OCI-LY7 (cell line): ENCODE data around the gene ZDHHC5. TPM values are rescaled to one million over a fixed set of nuclear protein-coding genes. Genes with fewer than 3 reads are reported as not detected.

Experiments used
- BruUV-seq: library from RNA; stranded (reverse); fragments of 400-500 nt; replicated peaks from 2 replicates; lab custom pipeline; 2021; lab: Mats Ljungman, UMichigan
- CTCF ChIA-PET: fragments of 300-600 bp; sonication (Branson Sonifier 250); formaldehyde crosslinking; loops from one replicate; lab custom pipeline; 2022; ENCODE audit warnings: antibody characterized with exemption; ENCODE audit not compliant: unreplicated experiment; lab: Charles Lee
- POLR2A ChIA-PET: fragments of 300-600 bp; sonication (Branson Sonifier 250); formaldehyde crosslinking; loops from one replicate; lab custom pipeline; 2022; ENCODE audit warnings: antibody characterized with exemption; lab: Charles Lee
- DNase-seq: peaks from one replicate; pipeline ENCODE4 v3.0.0-alpha.2; 2015; ENCODE audit warnings: low spot score
- H2AFZ ChIP-seq: fragments of 200-600 bp; sonication (generic), shearing (Covaris generic); 2 replicates; pipeline ENCODE4 v1.6.1; 2014; ENCODE audit warnings: mild to moderate bottlenecking, antibody characterized with exemption, low read length, moderate library complexity
- H3K27ac ChIP-seq: fragments of 200-600 bp; sonication (generic); 2 replicates; pipeline ENCODE4 v1.5.1; 2014; ENCODE audit warnings: mixed run types, low read depth, mild to moderate bottlenecking, moderate library complexity, low read length, inconsistent platforms; ENCODE audit not compliant: poor library complexity, severe bottlenecking
- H3K36me3 ChIP-seq: fragments of 200-600 bp; sonication (generic); 2 replicates; pipeline ENCODE4 v1.6.1; 2014; ENCODE audit warnings: mild to moderate bottlenecking, antibody characterized with exemption, low read length, moderate library complexity, mixed read lengths; ENCODE audit not compliant: insufficient read depth
- H3K4me1 ChIP-seq: fragments of 200-600 bp; sonication (generic); 2 replicates; pipeline ENCODE4 v1.5.1; 2014; ENCODE audit warnings: mild to moderate bottlenecking, low read length; ENCODE audit not compliant: insufficient read depth, poor library complexity, severe bottlenecking
- H3K4me2 ChIP-seq: fragments of 200-600 bp; sonication (generic); 2 replicates; pipeline ENCODE4 v1.6.1; 2014; ENCODE audit warnings: mild to moderate bottlenecking, low read length
- H3K4me3 ChIP-seq: fragments of 200-600 bp; sonication (generic); 2 replicates; pipeline ENCODE4 v1.5.1; 2014; ENCODE audit warnings: mild to moderate bottlenecking, low read depth, low read length; ENCODE audit not compliant: poor library complexity, severe bottlenecking
- H3K79me2 ChIP-seq: fragments of 200-600 bp; sonication (generic); 2 replicates; pipeline ENCODE4 v1.6.1; 2016; ENCODE audit warnings: low read depth, mild to moderate bottlenecking, low read length, moderate library complexity, mixed read lengths; ENCODE audit not compliant: insufficient read depth
- H3K9me2 ChIP-seq: fragments of 200-600 bp; sonication (generic); 2 replicates; pipeline ENCODE4 v1.6.1; 2016; ENCODE audit warnings: mild to moderate bottlenecking, low read length, mixed read lengths; ENCODE audit not compliant: insufficient read depth
- H3K9me3 ChIP-seq: fragments of 200-600 bp; sonication (generic); 2 replicates; pipeline ENCODE4 v1.6.1; 2014; ENCODE audit warnings: mild to moderate bottlenecking, mixed run types, low read length, mixed read lengths
- H4K20me1 ChIP-seq: fragments of 200-600 bp; sonication (generic); 2 replicates; pipeline ENCODE4 v1.6.1; 2014; ENCODE audit warnings: mild to moderate bottlenecking, antibody characterized with exemption, low read length, moderate library complexity, mixed read lengths; ENCODE audit not compliant: insufficient read depth
- EZH2phosphoT487 ChIP-seq: fragments of 200-600 bp; sonication (generic); IDR thresholded peaks from 2 replicates; pipeline ENCODE4 v1.6.1; 2018; ENCODE audit warnings: low read depth, borderline replicate concordance, mild to moderate bottlenecking, mixed run types, antibody characterized with exemption, low read length, moderate library complexity, mixed read lengths
- intact Hi-C: fragments of 100-400 bp; cut with micrococcal nuclease; formaldehyde crosslinking; loops from one replicate; pipeline ENCODE4 v1.10.0; 2022; ENCODE audit not compliant: unreplicated experiment
- total RNA-seq, 2 experiments: library from RNA; depleted of rRNA in 1 of 2; stranded (reverse); fragments of >200 nt in 1 of 2; shearing (Covaris generic) in 1 of 2; gene quantifications; 2 replicates each; pipeline ENCODE4 v1.2.3, GENCODE V29; 2014 to 2022
- TF ChIP-seq, protein P1 (sequence below): fragments of 200-600 bp; sonication (generic); conservative IDR thresholded peaks from 2 replicates; pipeline ENCODE4 v1.5.1; 2014; ENCODE audit warnings: mild to moderate bottlenecking, antibody characterized with exemption, low read length, moderate library complexity, mixed read lengths

ZDHHC5 gene
- total RNA-seq, 2 experiments from 2014 or later = 27.5 to 57.4 TPM

GRCh38 chr11:57675176-57675941 is 7.4 kb downstream of the ZDHHC5 start:
- Histone ChIP-seq H3K4me3 (no peak overlapping the region), H3K79me2 (peaks cover 95% of the 10 kb centered on the region), H3K4me1 (peaks cover 6% of the 10 kb centered on the region), H3K9me2 (no peaks in the 10 kb centered on the region), H4K20me1 (peaks cover 20% of the 10 kb centered on the region; the same call in 1 of the 2 replicates), H3K9me3 (no peaks in the 10 kb centered on the region), H2AFZ (no peak overlapping the region), H3K27ac (no peak overlapping the region), H3K4me2 (no peak overlapping the region), H3K36me3 (peaks cover 90% of the 10 kb centered on the region)
- POLR2A ChIA-PET = interaction anchor here (0.5 to 2.0 kb wide), 4 partner anchors 17 to 32 kb away, joined by 3 to 13 read pairs (median 3); no protein-coding TSS in a partner anchor
- BruUV-seq = no TSS peak
- CTCF ChIA-PET = no interaction called here
- no peak for TF ChIP-seq EZH2phosphoT487
- TF ChIP-seq, protein P1, sequence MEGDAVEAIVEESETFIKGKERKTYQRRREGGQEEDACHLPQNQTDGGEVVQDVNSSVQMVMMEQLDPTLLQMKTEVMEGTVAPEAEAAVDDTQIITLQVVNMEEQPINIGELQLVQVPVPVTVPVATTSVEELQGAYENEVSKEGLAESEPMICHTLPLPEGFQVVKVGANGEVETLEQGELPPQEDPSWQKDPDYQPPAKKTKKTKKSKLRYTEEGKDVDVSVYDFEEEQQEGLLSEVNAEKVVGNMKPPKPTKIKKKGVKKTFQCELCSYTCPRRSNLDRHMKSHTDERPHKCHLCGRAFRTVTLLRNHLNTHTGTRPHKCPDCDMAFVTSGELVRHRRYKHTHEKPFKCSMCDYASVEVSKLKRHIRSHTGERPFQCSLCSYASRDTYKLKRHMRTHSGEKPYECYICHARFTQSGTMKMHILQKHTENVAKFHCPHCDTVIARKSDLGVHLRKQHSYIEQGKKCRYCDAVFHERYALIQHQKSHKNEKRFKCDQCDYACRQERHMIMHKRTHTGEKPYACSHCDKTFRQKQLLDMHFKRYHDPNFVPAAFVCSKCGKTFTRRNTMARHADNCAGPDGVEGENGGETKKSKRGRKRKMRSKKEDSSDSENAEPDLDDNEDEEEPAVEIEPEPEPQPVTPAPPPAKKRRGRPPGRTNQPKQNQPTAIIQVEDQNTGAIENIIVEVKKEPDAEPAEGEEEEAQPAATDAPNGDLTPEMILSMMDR = no peak
- DNase-seq = no peak
- intact Hi-C loops = no loop called here

DNA sequence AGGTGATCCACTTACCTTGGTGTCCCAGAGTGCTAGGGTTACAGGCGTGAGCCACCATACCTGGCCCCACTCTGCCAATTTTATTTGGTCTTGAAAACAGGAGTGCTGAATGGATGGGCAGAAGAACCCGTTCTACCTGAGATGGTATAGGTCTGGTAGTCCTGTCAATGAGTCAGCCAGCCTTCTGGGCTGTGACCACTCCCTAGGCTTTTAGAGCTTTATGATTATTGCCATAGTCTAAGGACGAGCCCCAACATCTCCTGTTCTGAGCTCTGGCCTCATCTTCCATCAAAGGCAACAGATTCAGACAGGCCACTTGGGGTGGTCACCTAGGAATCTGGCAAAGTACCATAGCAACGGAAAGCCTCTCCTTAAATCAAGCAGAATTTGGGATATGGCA is 11.5 kb downstream of the ZDHHC5 start:
- H3K4me3 ChIP-seq = no peak overlapping the region
- H4K20me1 ChIP-seq = peaks cover 7% of the 10 kb centered on the region; the same call in 1 of the 2 replicates
- no peaks in the 10 kb centered on the region for H3K9me2 ChIP-seq
- no peak overlapping the region for H3K4me2 ChIP-seq
- TF ChIP-seq, protein P1 = no peak
- no peak for TF ChIP-seq EZH2phosphoT487
- H3K27ac ChIP-seq = no peak overlapping the region
- BruUV-seq = no TSS peak
- ChIA-PET POLR2A (no interaction called here), CTCF (no interaction called here)
- DNase-seq = no peak
- H3K79me2 ChIP-seq = peaks cover 92% of the 10 kb centered on the region
- H3K9me3 ChIP-seq = no peaks in the 10 kb centered on the region
- intact Hi-C loops = no loop called here
- H3K4me1 ChIP-seq = peaks cover 5% of the 10 kb centered on the region
- no peak overlapping the region for H2AFZ ChIP-seq
- peaks cover 91% of the 10 kb centered on the region for H3K36me3 ChIP-seq

GRCh38 chr11:57680552-57680874 is 12.6 kb downstream of the ZDHHC5 start:
- peaks cover 5% of the 10 kb centered on the region for H3K4me1 ChIP-seq
- BruUV-seq = no TSS peak
- ChIA-PET CTCF (interaction anchor here (0.6 to 1.0 kb wide), 2 partner anchors 14 to 974 kb away, joined by 3 read pairs; no protein-coding TSS in a partner anchor), POLR2A (no interaction called here)
- peaks cover 91% of the 10 kb centered on the region for H3K36me3 ChIP-seq
- DNase-seq = no peak
- peaks cover 84% of the 10 kb centered on the region for H3K79me2 ChIP-seq
- intact Hi-C loops = no loop called here
- no peak overlapping the region for H2AFZ ChIP-seq
- peaks cover 7% of the 10 kb centered on the region; the same call in 1 of the 2 replicates for H4K20me1 ChIP-seq
- TF ChIP-seq EZH2phosphoT487 = no peak
- TF ChIP-seq, protein P1 = no peak
- no peaks in the 10 kb centered on the region for H3K9me2 ChIP-seq
- no peak overlapping the region for H3K4me3 ChIP-seq
- H3K4me2 ChIP-seq = no peak overlapping the region
- H3K27ac ChIP-seq = no peak overlapping the region
- H3K9me3 ChIP-seq = no peaks in the 10 kb centered on the region
